GM12872 (cell line): ENCODE results near the gene MARK1.

Source experiments
- CTCF ChIP-seq: IDR thresholded peaks from 3 replicates; pipeline ENCODE4 v1.5.1; 2011; ENCODE audit warnings: low read depth, mild to moderate bottlenecking, low read length, moderate library complexity; ENCODE audit not compliant: insufficient read depth

Gene MARK1

GRCh38 chr1:220513834-220514233 lies 14.1 kb upstream of the MARK1 start:
- TF ChIP-seq CTCF: no peak

GRCh38 chr1:220514256-220514655 lies 13.7 kb upstream of the MARK1 start:
- no peak for TF ChIP-seq CTCF

GRCh38 chr1:220516014-220516721 lies 11.8 kb upstream of the MARK1 start:
- no peak for TF ChIP-seq CTCF

GRCh38 chr1:220516722-220517042 lies 11.3 kb upstream of the MARK1 start:
- TF ChIP-seq CTCF: no peak

- no peak for TF ChIP-seq CTCF
These were observed 6.2 kb upstream of the MARK1 start for GRCh38 chr1:220521778-220522177.

- 0 out of 3 replicates have a peak, but pooled peaks have one; percentile 23 for TF ChIP-seq CTCF
These were observed 1.6 kb upstream of the MARK1 start for GRCh38 chr1:220526294-220526693.

- TF ChIP-seq CTCF: no peak
These were observed 543 bp upstream of the MARK1 start for GRCh38 chr1:220527279-220527907.
